ENCODE measurements around the gene CHAF1A.
A peak's percentile ranks its signal among the peaks of the same experiment; 100 is the strongest.

Gene CHAF1A

GRCh38 chr19:4464815-4465581 is 62.6 kb downstream of the CHAF1A start:
- DNase-seq, result no peak

- DNase-seq, result no peak
Measured at GRCh38 chr19:4467835-4468234, 65.4 kb downstream of the CHAF1A start.

GRCh38 chr19:4471403-4472173 is 69.1 kb downstream of the CHAF1A start:
- peak; percentile 100 for DNase-seq

GRCh38 chr19:4472174-4472974 is 69.9 kb downstream of the CHAF1A start, which contains the start of gene HDGFL2:
Gene HDGFL2, plus strand, starts transcription at chr19:4472297. Its CDS starts 54 bp downstream, at chr19:4472351.
- DNase-seq, result no peak

GRCh38 chr19:4473011-4473762 is 70.7 kb downstream of the CHAF1A start:
- DNase-seq, result no peak

GRCh38 chr19:4473763-4474513 is 71.5 kb downstream of the CHAF1A start:
- no peak for DNase-seq

GRCh38 chr19:4474514-4475022 is 72.1 kb downstream of the CHAF1A start:
- DNase-seq, result peak; percentile 66

GRCh38 chr19:4477034-4477801 is 74.8 kb downstream of the CHAF1A start:
- DNase-seq, result no peak

- no peak for DNase-seq
Measured at GRCh38 chr19:4482721-4483364, 80.4 kb downstream of the CHAF1A start.

- DNase-seq, result no peak
Measured at GRCh38 chr19:4483385-4483784, 80.9 kb downstream of the CHAF1A start.

GRCh38 chr19:4487572-4487971 is 85.1 kb downstream of the CHAF1A start:
- DNase-seq, result no peak

- DNase-seq, result no peak
Measured at GRCh38 chr19:4488496-4488895, 86.1 kb downstream of the CHAF1A start.

GRCh38 chr19:4491446-4491845 is 89.0 kb downstream of the CHAF1A start:
- no peak for DNase-seq

- DNase-seq, result no peak
Measured at GRCh38 chr19:4492337-4493103, 90.1 kb downstream of the CHAF1A start.
